Sigmoid colon (tissue), 7 donors: ENCODE results near the gene CTNNA2. TPM values are rescaled to one million over a fixed set of nuclear protein-coding genes. Genes with fewer than 3 reads are reported as not detected.

ENCODE experiments used
- DNase-seq: peaks from one replicate; pipeline ENCODE4 v3.0.0-alpha.2; 2019
- H3K27ac ChIP-seq, 4 donors: fragments of 200-600 bp; sonication (generic); one replicate each; pipeline ENCODE4 v1.5.1; 2016 to 2019; ENCODE audit warnings: mild to moderate bottlenecking in 1 of 4
- H3K27me3 ChIP-seq, 3 donors: fragments of 200-600 bp; sonication (generic); one replicate each; pipeline ENCODE4 v1.5.1; 2019; ENCODE audit warnings: mild to moderate bottlenecking in 1 of 3
- H3K36me3 ChIP-seq, 4 donors: fragments of 200-600 bp; sonication (generic); one replicate each; pipeline ENCODE4 v1.5.1; 2016 to 2019
- H3K4me1 ChIP-seq, 4 donors: fragments of 200-600 bp; sonication (generic); one replicate each; pipeline ENCODE4 v1.5.1; 2017 to 2019
- H3K4me3 ChIP-seq, 4 donors: fragments of 200-600 bp; sonication (generic); one replicate each; pipeline ENCODE4 v1.5.1; 2017 to 2019; ENCODE audit warnings: mild to moderate bottlenecking in 2 of 4, moderate library complexity in 1 of 4
- H3K9me3 ChIP-seq, 4 donors: fragments of 200-600 bp in 3 of 4; sonication (generic) in 3 of 4; one replicate each; pipeline versions ENCODE4 v1.5.1 to v1.6.1; 2013 to 2019
- CTCF ChIP-seq, 4 experiments: fragments of 450-650 bp in 3 of 4; fragments of 200-600 bp in 1 of 4; IDR thresholded peaks; one replicate each; pipeline ENCODE4 v1.5.1; 2016 to 2019; ENCODE audit warnings: antibody characterized with exemption in 4 of 4, mild to moderate bottlenecking in 3 of 4, moderate library complexity in 2 of 4
- EP300 ChIP-seq, 4 donors: sonication (generic); formaldehyde crosslinking; IDR thresholded peaks; one replicate each; pipeline ENCODE4 v1.6.1; 2017; ENCODE audit warnings: antibody characterized with exemption in 4 of 4
- POLR2A ChIP-seq, 2 donors: fragments of 450-650 bp; IDR thresholded peaks; one replicate each; pipeline ENCODE4 v1.6.1; 2016; ENCODE audit warnings: antibody characterized with exemption in 2 of 2, mild to moderate bottlenecking in 2 of 2, moderate library complexity in 2 of 2
- POLR2AphosphoS5 ChIP-seq, 4 donors: sonication (generic); formaldehyde crosslinking; IDR thresholded peaks; one replicate each; pipeline ENCODE4 v1.6.1; 2017; ENCODE audit warnings: antibody characterized with exemption in 4 of 4
- WGBS, 2 donors: extraction: QIAGEN DNeasy Blood & Tissue Kit; methylation state at CpG; one replicate each; pipeline ENCODE4 v1.1.7; 2013; 5-methylcytosine and 5-hydroxymethylcytosine counted together
- intact Hi-C: fragments of 100-400 bp; cut with DNase I; formaldehyde crosslinking; loops from one replicate; pipeline ENCODE4 v1.15.1; 2023
- polyA plus RNA-seq, 3 donors: library from polyadenylated mRNA; stranded (reverse); fragments of 200-250 nt; gene quantifications; one replicate each; pipeline ENCODE4 v1.2.3, GENCODE V29; 2013
- total RNA-seq, 4 donors: library from RNA; depleted of rRNA; stranded (reverse); fragments of >200 nt; gene quantifications; one replicate each; pipeline ENCODE4 v1.1.0, GENCODE V29; 2016
- donor health status: healthy with polysubstance abuse.
- donor health status: Bipolar disorder and iron deficiency.
- donor health status: healthy.

CTNNA2 gene
- total and polyA plus RNA-seq, 7 donors, result 1.4 to 8.6 (median 3.8) TPM; not detected in 2

- Histone ChIP-seq H3K4me1 (peaks cover 0 to 6% (median 0%) of the 10 kb centered on the region in 4 donors), H3K27ac (no peak overlapping the region), H3K9me3 (peaks cover 0 to 2% (median 0%) of the 10 kb centered on the region in 4 donors), H3K4me3 (no peak overlapping the region), H3K36me3 (no peaks in the 10 kb centered on the region), H3K27me3 (no peaks in the 10 kb centered on the region)
- DNase-seq, result no peak
- intact Hi-C loops, result no loop called here
- 87 to 89% methylated on average over 1 of the region's 1 CpG for WGBS, 2 donors
- TF ChIP-seq EP300 (IDR thresholded peaks at IDR 0.05) (no peak), CTCF (IDR thresholded peaks at IDR 0.05) (no peak), POLR2AphosphoS5 (IDR thresholded peaks at IDR 0.05) (no peak), POLR2A (IDR thresholded peaks at IDR 0.05) (no peak)
These were observed 956.6 kb downstream of the CTNNA2 start for GRCh38 chr2:80469428-80469827.

DNA sequence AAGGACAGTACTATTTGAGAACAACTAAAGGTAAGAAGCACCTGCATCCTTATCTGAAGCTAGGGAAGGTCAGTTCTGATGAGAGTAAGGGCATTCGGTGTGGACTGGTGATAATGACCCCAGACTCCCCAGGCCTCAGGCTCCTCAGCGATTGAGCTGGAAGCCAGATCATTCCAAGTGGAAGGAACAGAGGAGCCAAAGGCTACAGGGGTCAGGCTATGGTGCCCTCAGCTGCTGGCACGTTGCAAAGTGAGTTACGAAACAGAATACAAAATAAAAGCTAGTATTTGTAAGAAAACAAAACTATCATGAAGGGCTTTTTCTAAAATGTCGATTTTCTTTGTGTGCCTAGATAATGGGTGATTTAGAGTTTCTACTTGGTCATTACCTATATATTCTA, 960.2 kb downstream of the CTNNA2 start:
- TF ChIP-seq CTCF (IDR thresholded peaks at IDR 0.05), result no peak
- TF ChIP-seq POLR2AphosphoS5 (IDR thresholded peaks at IDR 0.05), result no peak
- no peak for TF ChIP-seq EP300 (IDR thresholded peaks at IDR 0.05)
- no peak for TF ChIP-seq POLR2A (IDR thresholded peaks at IDR 0.05)
- Histone ChIP-seq H3K4me1 (peaks cover 0 to 6% (median 0%) of the 10 kb centered on the region in 4 donors), H3K27me3 (no peaks in the 10 kb centered on the region), H3K36me3 (no peaks in the 10 kb centered on the region), H3K4me3 (no peak overlapping the region), H3K9me3 (peaks cover 0 to 2% (median 0%) of the 10 kb centered on the region in 4 donors), H3K27ac (no peak overlapping the region)
- DNase-seq, result no peak
- 79 to 83% methylated on average over 5 of the region's 5 CpGs for WGBS, 2 donors
- intact Hi-C loops, result no loop called here

GRCh38 chr2:80473796-80474195, 960.9 kb downstream of the CTNNA2 start:
- intact Hi-C loops, result no loop called here

GRCh38 chr2:80475970-80476369, 963.1 kb downstream of the CTNNA2 start:
- Histone ChIP-seq H3K36me3 (no peaks in the 10 kb centered on the region), H3K27ac (peak overlapping the region in 1 of 4 donors; percentile 25), H3K27me3 (no peaks in the 10 kb centered on the region), H3K9me3 (peaks cover 0 to 2% (median 0%) of the 10 kb centered on the region in 4 donors), H3K4me1 (peaks cover 0 to 6% (median 0%) of the 10 kb centered on the region in 4 donors), H3K4me3 (no peak overlapping the region)
- DNase-seq, result no peak
- intact Hi-C loops, result no loop called here
- WGBS, 2 donors, result 78 to 81% methylated on average over 3 of the region's 3 CpGs
- TF ChIP-seq POLR2AphosphoS5 (IDR thresholded peaks at IDR 0.05) (no peak), CTCF (IDR thresholded peaks at IDR 0.05) (no peak), POLR2A (IDR thresholded peaks at IDR 0.05) (no peak), EP300 (IDR thresholded peaks at IDR 0.05) (no peak)

More at GRCh38 chr2:80473796-80474195, 960.9 kb downstream of the CTNNA2 start:
- Histone ChIP-seq H3K4me1 (peaks cover 0 to 6% (median 0%) of the 10 kb centered on the region in 4 donors), H3K27ac (no peak overlapping the region), H3K9me3 (peaks cover 0 to 2% (median 0%) of the 10 kb centered on the region in 4 donors), H3K4me3 (no peak overlapping the region), H3K27me3 (no peaks in the 10 kb centered on the region), H3K36me3 (no peaks in the 10 kb centered on the region)
- WGBS, 2 donors, result 70 to 76% methylated on average over 1 of the region's 1 CpG
- DNase-seq, result no peak
- TF ChIP-seq POLR2AphosphoS5 (IDR thresholded peaks at IDR 0.05) (no peak), POLR2A (IDR thresholded peaks at IDR 0.05) (no peak), CTCF (IDR thresholded peaks at IDR 0.05) (no peak)
